HCT116 (cell line): ENCODE data around the gene MOB3B. TPM values are rescaled to one million over a fixed set of nuclear protein-coding genes. Genes with fewer than 3 reads are reported as not detected.

ENCODE experiments used
- ATAC-seq: fragments of 200-7000 bp; cut with Tn5 transposase; 2 replicates; pipeline ENCODE4 v1.9.1; 2020; ENCODE audit warnings: mild to moderate bottlenecking, moderate library complexity
- BruUV-seq: library from RNA; stranded (reverse); fragments of 400-500 nt; replicated peaks from 2 replicates; lab custom pipeline; 2021; lab: Mats Ljungman, UMichigan
- CTCF ChIA-PET: fragments of 300-600 bp; sonication (Branson Sonifier 250); formaldehyde crosslinking; loops from one replicate; lab custom pipeline; 2021; ENCODE audit warnings: antibody characterized with exemption; lab: Charles Lee
- POLR2A ChIA-PET: fragments of 300-600, 350-600 bp; sonication (Branson Sonifier 250); formaldehyde crosslinking; loops from one replicate; lab custom pipeline; 2021; ENCODE audit warnings: antibody characterized with exemption; lab: Charles Lee
- RAD21 ChIA-PET, 2 experiments: fragments of 300-600 bp; sonication (Branson Sonifier 250); formaldehyde crosslinking; loops; one replicate each; lab custom pipeline; 2023; ENCODE audit warnings: low total read pairs in 2 of 2; ENCODE audit not compliant: uncharacterized antibody in 2 of 2, unreplicated experiment in 2 of 2, low non-redundant PET in 1 of 2; lab: Charles Lee
- DNase-seq: peaks from one replicate; pipeline ENCODE4 v3.0.0-alpha.2; 2010; ENCODE audit warnings: low read depth, low spot score
- H2AFZ ChIP-seq: fragments of 200-600 bp; shearing (Covaris generic), sonication (generic); 2 replicates; pipeline ENCODE4 v1.6.1; 2017; ENCODE audit warnings: low read depth, mixed run types, mixed read lengths, antibody characterized with exemption, low read length; ENCODE audit not compliant: poor library complexity, severe bottlenecking
- H3K27ac ChIP-seq: 2 replicates; pipeline ENCODE4 v1.5.1; 2012; ENCODE audit warnings: low read depth, low read length
- H3K27me3 ChIP-seq: fragments of 200-600 bp; sonication (generic); 2 replicates; pipeline ENCODE4 v1.6.1; 2016; ENCODE audit warnings: mixed run types, low read length, mixed read lengths; ENCODE audit not compliant: insufficient read depth
- H3K36me3 ChIP-seq, 2 experiments: fragments of 200-500 bp in 1 of 2; fragments of 200-600 bp in 1 of 2; sonication (Bioruptor generic) in 1 of 2; sonication (generic) in 1 of 2; 2 replicates each; pipeline versions ENCODE4 v1.5.1 to v1.6.1; 2014 to 2016; ENCODE audit warnings: low read length in 2 of 2, inconsistent platforms in 1 of 2, mixed read lengths in 1 of 2, mixed run types in 1 of 2; ENCODE audit not compliant: insufficient read depth in 2 of 2, control insufficient read depth in 1 of 2
- H3K4me1 ChIP-seq, 2 experiments: fragments of 200-600 bp in 1 of 2; sonication (generic) in 1 of 2; 2 replicates each; pipeline versions ENCODE4 v1.5.1 to v1.6.1; 2012 to 2017; ENCODE audit warnings: low read length in 2 of 2, inconsistent platforms in 1 of 2, mild to moderate bottlenecking in 1 of 2, mixed read lengths in 1 of 2, mixed run types in 1 of 2, moderate library complexity in 1 of 2; ENCODE audit not compliant: insufficient read depth in 2 of 2, control insufficient read depth in 1 of 2
- H3K4me2 ChIP-seq: fragments of 200-600 bp; sonication (generic); 2 replicates; pipeline ENCODE4 v1.6.1; 2017; ENCODE audit warnings: mixed run types, low read length, mixed read lengths
- H3K4me3 ChIP-seq, 2 experiments: fragments of 200-600 bp in 1 of 2; sonication (generic) in 1 of 2; replicated peaks in 1 of 2; 2 replicates each; pipeline ENCODE4 v1.5.1; 2011 to 2016; ENCODE audit warnings: low read length in 2 of 2, control low read depth in 1 of 2, low read depth in 1 of 2, mild to moderate bottlenecking in 1 of 2, mixed read lengths in 1 of 2, mixed run types in 1 of 2
- H3K79me2 ChIP-seq: fragments of 200-600 bp; sonication (generic); 2 replicates; pipeline ENCODE4 v1.6.1; 2017; ENCODE audit warnings: mild to moderate bottlenecking, mixed run types, low read length, moderate library complexity, mixed read lengths; ENCODE audit not compliant: insufficient read depth
- H3K9ac ChIP-seq: fragments of 200-600 bp; sonication (generic); 2 replicates; pipeline ENCODE4 v1.6.1; 2016; ENCODE audit warnings: low read length, mixed read lengths
- H3K9me2 ChIP-seq: fragments of 200-600 bp; sonication (generic), shearing (Covaris generic); 2 replicates; pipeline ENCODE4 v1.6.1; 2017; ENCODE audit warnings: mixed run types, mild to moderate bottlenecking, moderate library complexity; ENCODE audit not compliant: insufficient read depth
- H3K9me3 ChIP-seq, 2 experiments: fragments of 200-500 bp in 1 of 2; fragments of 200-600 bp in 1 of 2; sonication (Bioruptor generic) in 1 of 2; sonication (generic) in 1 of 2; 2 replicates each; pipeline ENCODE4 v1.6.1; 2014 to 2017; ENCODE audit warnings: low read length in 2 of 2, mixed read lengths in 2 of 2, inconsistent platforms in 1 of 2, low read depth in 1 of 2, mild to moderate bottlenecking in 1 of 2, mixed run types in 1 of 2, moderate library complexity in 1 of 2; ENCODE audit not compliant: control insufficient read depth in 1 of 2, insufficient read depth in 1 of 2
- H4K20me1 ChIP-seq: fragments of 200-600 bp; sonication (generic), shearing (Covaris generic); 2 replicates; pipeline ENCODE4 v1.6.1; 2017; ENCODE audit warnings: mixed run types, mild to moderate bottlenecking, moderate library complexity; ENCODE audit not compliant: insufficient read depth
- CBX3 ChIP-seq: IDR thresholded peaks from 2 replicates; pipeline ENCODE4 v1.6.1; 2012; ENCODE audit warnings: low read depth
- EZH2 ChIP-seq: fragments of 200-600 bp; sonication (generic); IDR thresholded peaks from 2 replicates; pipeline ENCODE4 v1.6.1; 2017; ENCODE audit warnings: antibody characterized with exemption, mixed run types
- EZH2phosphoT487 ChIP-seq: fragments of 200-600 bp; IDR thresholded peaks from 2 replicates; pipeline ENCODE4 v1.6.1; 2018; ENCODE audit warnings: antibody characterized with exemption, borderline replicate concordance
- FOSL1 ChIP-seq: IDR thresholded peaks from 2 replicates; pipeline ENCODE4 v1.6.1; 2012; ENCODE audit warnings: low read depth
- POLR2A ChIP-seq: IDR thresholded peaks from 2 replicates; pipeline ENCODE4 v1.7.0; 2011; ENCODE audit warnings: borderline replicate concordance; ENCODE audit not compliant: insufficient read depth, insufficient read length; ENCODE audit errors: extremely low read depth
- POLR2AphosphoS5 ChIP-seq: IDR thresholded peaks from 2 replicates; pipeline ENCODE4 v1.6.1; 2011; ENCODE audit warnings: mild to moderate bottlenecking, low read depth, low read length, moderate library complexity
- SIN3A ChIP-seq: IDR thresholded peaks from 2 replicates; pipeline ENCODE4 v1.6.1; 2012; ENCODE audit warnings: low read depth
- SP1 ChIP-seq: IDR thresholded peaks from 2 replicates; pipeline ENCODE4 v1.6.1; 2012; ENCODE audit warnings: low read depth
- YY1 ChIP-seq: IDR thresholded peaks from 2 replicates; pipeline ENCODE4 v1.6.1; 2011; ENCODE audit warnings: low read length, low read depth, moderate library complexity, mild to moderate bottlenecking; ENCODE audit not compliant: insufficient replicate concordance; ENCODE audit errors: extremely low read depth
- ZFX ChIP-seq: fragments of 450-650 bp; IDR thresholded peaks from 2 replicates; pipeline ENCODE4 v1.6.1; 2017
- intact Hi-C: fragments of 100-400 bp; cut with micrococcal nuclease; formaldehyde crosslinking; loops from 2 replicates; pipeline ENCODE4 v1.10.0; 2022
- total RNA-seq: library from RNA; stranded (reverse); gene quantifications from one replicate; pipeline ENCODE4 v1.2.1, GENCODE V29; 2021; ENCODE audit not compliant: unreplicated experiment
- TF ChIP-seq, protein P1 (sequence below): IDR thresholded peaks from 2 replicates; pipeline ENCODE4 v1.6.1; 2012; ENCODE audit warnings: low read depth
- TF ChIP-seq, protein P2 (sequence below): IDR thresholded peaks from 2 replicates; pipeline ENCODE4 v1.6.1; 2012

The MOB3B gene
- total RNA-seq, 1 experiment from 2014 or later: 1.2 TPM

DNA sequence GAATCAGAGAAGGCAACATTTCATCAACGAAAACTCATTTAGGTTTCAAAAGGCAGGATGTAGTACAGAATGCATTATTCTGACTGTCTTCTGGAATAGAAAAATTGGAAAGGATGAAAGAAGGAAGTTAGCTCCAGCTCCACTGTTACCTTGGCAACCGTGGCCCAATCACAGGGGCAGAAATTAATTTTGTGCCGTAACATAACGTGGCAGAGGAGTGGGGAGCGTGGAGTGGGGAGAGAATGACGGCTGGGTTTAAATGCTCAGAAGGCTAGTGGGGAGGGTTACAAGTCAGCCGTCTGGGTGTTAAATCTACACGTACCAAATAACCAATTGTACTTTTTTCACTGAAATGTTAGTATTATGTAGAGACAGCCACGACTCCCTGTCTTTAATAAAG lies 200.3 kb downstream of the MOB3B start:
- TF ChIP-seq POLR2AphosphoS5 (no peak), POLR2A (no peak), YY1 (no peak), EZH2phosphoT487 (no peak), FOSL1 (no peak), ZFX (no peak), SP1 (no peak)
- Histone ChIP-seq H3K4me2 (no peak overlapping the region), H3K9ac (no peak overlapping the region), H3K36me3 (no peaks in the 10 kb centered on the region), H3K9me3 (no peaks in the 10 kb centered on the region), H4K20me1 (no peaks in the 10 kb centered on the region), H3K4me1 (peaks cover 0 to 4% of the 10 kb centered on the region in 2 experiments; a peak in 1 of 4 replicates), H3K27me3 (peaks cover 19% of the 10 kb centered on the region), H3K79me2 (no peaks in the 10 kb centered on the region), H3K9me2 (no peaks in the 10 kb centered on the region), H3K27ac (no peak overlapping the region), H3K4me3 (no peak overlapping the region), H2AFZ (no peak overlapping the region)
- ATAC-seq (no peak), DNase-seq (no peak)
- CTCF ChIA-PET: no interaction called here
- intact Hi-C loops: no loop called here
- POLR2A ChIA-PET: no interaction called here
- BruUV-seq: no TSS peak
- RAD21 ChIA-PET: no interaction called here

DNA sequence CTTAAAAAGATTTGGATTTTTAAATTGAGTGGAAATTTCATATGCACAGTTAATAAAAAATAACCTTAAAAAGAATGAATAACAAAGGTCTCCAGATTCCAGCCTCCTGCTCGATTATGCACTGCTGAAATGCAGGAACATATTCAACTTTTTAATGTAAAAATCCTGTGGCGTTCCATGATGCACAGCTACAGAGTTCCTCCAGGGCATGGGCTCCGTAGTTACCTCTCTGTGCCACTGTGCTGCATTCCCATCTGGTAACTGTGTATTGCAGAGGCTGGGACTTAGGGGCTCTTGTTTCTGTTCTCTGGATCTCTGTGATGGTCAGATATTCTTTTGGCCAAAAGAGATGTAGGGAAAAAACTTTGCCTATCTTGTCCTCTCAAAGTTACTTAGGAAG lies 201.1 kb downstream of the MOB3B start:
- TF ChIP-seq, protein P1, sequence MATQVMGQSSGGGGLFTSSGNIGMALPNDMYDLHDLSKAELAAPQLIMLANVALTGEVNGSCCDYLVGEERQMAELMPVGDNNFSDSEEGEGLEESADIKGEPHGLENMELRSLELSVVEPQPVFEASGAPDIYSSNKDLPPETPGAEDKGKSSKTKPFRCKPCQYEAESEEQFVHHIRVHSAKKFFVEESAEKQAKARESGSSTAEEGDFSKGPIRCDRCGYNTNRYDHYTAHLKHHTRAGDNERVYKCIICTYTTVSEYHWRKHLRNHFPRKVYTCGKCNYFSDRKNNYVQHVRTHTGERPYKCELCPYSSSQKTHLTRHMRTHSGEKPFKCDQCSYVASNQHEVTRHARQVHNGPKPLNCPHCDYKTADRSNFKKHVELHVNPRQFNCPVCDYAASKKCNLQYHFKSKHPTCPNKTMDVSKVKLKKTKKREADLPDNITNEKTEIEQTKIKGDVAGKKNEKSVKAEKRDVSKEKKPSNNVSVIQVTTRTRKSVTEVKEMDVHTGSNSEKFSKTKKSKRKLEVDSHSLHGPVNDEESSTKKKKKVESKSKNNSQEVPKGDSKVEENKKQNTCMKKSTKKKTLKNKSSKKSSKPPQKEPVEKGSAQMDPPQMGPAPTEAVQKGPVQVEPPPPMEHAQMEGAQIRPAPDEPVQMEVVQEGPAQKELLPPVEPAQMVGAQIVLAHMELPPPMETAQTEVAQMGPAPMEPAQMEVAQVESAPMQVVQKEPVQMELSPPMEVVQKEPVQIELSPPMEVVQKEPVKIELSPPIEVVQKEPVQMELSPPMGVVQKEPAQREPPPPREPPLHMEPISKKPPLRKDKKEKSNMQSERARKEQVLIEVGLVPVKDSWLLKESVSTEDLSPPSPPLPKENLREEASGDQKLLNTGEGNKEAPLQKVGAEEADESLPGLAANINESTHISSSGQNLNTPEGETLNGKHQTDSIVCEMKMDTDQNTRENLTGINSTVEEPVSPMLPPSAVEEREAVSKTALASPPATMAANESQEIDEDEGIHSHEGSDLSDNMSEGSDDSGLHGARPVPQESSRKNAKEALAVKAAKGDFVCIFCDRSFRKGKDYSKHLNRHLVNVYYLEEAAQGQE: no peak
- TF ChIP-seq CBX3 (no peak), YY1 (no peak), EZH2 (no peak), EZH2phosphoT487 (no peak), SIN3A (no peak)
- TF ChIP-seq, protein P2, sequence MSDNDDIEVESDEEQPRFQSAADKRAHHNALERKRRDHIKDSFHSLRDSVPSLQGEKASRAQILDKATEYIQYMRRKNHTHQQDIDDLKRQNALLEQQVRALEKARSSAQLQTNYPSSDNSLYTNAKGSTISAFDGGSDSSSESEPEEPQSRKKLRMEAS: no peak
- peaks cover 0 to 4% of the 10 kb centered on the region in 2 experiments; a peak in 1 of 4 replicates for H3K4me1 ChIP-seq
- H3K79me2 ChIP-seq: no peaks in the 10 kb centered on the region
- no peak overlapping the region for H3K27ac ChIP-seq
- no peak overlapping the region for H3K4me3 ChIP-seq
- ChIA-PET POLR2A (no interaction called here), CTCF (interaction anchor here (0.6 kb wide), 1 partner anchor 29 kb away, joined by 3 read pairs; no protein-coding TSS in a partner anchor), RAD21 (no interaction called here)
- BruUV-seq: no TSS peak
- H3K9me2 ChIP-seq: no peaks in the 10 kb centered on the region
- no peak overlapping the region for H2AFZ ChIP-seq
- H3K36me3 ChIP-seq: no peaks in the 10 kb centered on the region
- DNase-seq (no peak), ATAC-seq (no peak)
- H3K27me3 ChIP-seq: peaks cover 19% of the 10 kb centered on the region
- no peak overlapping the region for H3K9ac ChIP-seq
- no peaks in the 10 kb centered on the region for H3K9me3 ChIP-seq
- intact Hi-C loops: no loop called here
- H3K4me2 ChIP-seq: no peak overlapping the region
- H4K20me1 ChIP-seq: no peaks in the 10 kb centered on the region
